ENCODE measurements around the gene LRMDA.

LRMDA gene

GRCh38 chr10:76548716-76549115 is 1117.3 kb downstream of the LRMDA start:
- Mint-ChIP-seq H3K9me3 (no peaks in the 10 kb centered on the region), H3K36me3 (no peaks in the 10 kb centered on the region), H3K27me3 (no peaks in the 10 kb centered on the region), H3K27ac (no peak overlapping the region), H3K4me3 (no peak overlapping the region), H3K4me1 (no peaks in the 10 kb centered on the region)
- ATAC-seq = no peak

DNA sequence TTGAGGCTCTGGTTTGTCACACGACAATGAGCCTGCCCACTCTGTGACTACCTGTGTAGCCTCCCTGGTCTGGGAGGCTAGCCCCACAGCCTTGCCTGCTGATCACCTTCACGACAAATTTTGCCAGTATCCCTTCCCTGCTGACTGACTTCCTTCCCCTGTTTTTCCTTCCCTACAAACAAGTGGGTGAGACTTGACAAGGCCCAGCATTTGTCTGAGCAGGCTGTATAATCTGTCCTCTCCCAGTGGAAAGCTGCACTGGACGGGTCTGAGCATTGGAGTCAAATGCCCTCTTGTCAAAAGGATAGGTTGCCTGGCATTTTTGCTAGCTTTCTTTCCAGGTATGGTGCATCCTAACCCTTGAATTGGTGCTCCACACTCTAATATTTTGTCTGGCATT is 1117.7 kb downstream of the LRMDA start:
- no peak overlapping the region for H3K4me3 Mint-ChIP-seq
- no peaks in the 10 kb centered on the region for H3K27me3 Mint-ChIP-seq
- no peaks in the 10 kb centered on the region for H3K4me1 Mint-ChIP-seq
- no peaks in the 10 kb centered on the region for H3K36me3 Mint-ChIP-seq
- H3K9me3 Mint-ChIP-seq = no peaks in the 10 kb centered on the region
- H3K27ac Mint-ChIP-seq = no peak overlapping the region
- ATAC-seq = no peak

GRCh38 chr10:76550806-76551205 is 1119.4 kb downstream of the LRMDA start:
- Mint-ChIP-seq H3K27me3 (no peaks in the 10 kb centered on the region), H3K4me1 (no peaks in the 10 kb centered on the region), H3K27ac (no peak overlapping the region), H3K4me3 (no peak overlapping the region), H3K9me3 (no peaks in the 10 kb centered on the region), H3K36me3 (no peaks in the 10 kb centered on the region)
- ATAC-seq = no peak

- Mint-ChIP-seq H3K4me1 (no peaks in the 10 kb centered on the region), H3K27me3 (no peaks in the 10 kb centered on the region), H3K9me3 (no peaks in the 10 kb centered on the region)
Measured at GRCh38 chr10:76552091-76552873, 1120.9 kb downstream of the LRMDA start.

GRCh38 chr10:76553263-76554032 is 1122.0 kb downstream of the LRMDA start:
- no peak for ATAC-seq
- Mint-ChIP-seq H3K27me3 (no peaks in the 10 kb centered on the region), H3K9me3 (no peaks in the 10 kb centered on the region), H3K4me3 (no peak overlapping the region), H3K36me3 (no peaks in the 10 kb centered on the region), H3K27ac (no peak overlapping the region), H3K4me1 (no peaks in the 10 kb centered on the region)

More at GRCh38 chr10:76552091-76552873, 1120.9 kb downstream of the LRMDA start:
- ATAC-seq = no peak
- Mint-ChIP-seq H3K4me3 (no peak overlapping the region), H3K36me3 (no peaks in the 10 kb centered on the region), H3K27ac (no peak overlapping the region)

- Mint-ChIP-seq H3K9me3 (no peaks in the 10 kb centered on the region), H3K27me3 (no peaks in the 10 kb centered on the region), H3K4me3 (no peak overlapping the region), H3K36me3 (no peaks in the 10 kb centered on the region), H3K27ac (no peak overlapping the region), H3K4me1 (no peaks in the 10 kb centered on the region)
- no peak for ATAC-seq
Measured at GRCh38 chr10:76554033-76554408, 1122.6 kb downstream of the LRMDA start.

DNA sequence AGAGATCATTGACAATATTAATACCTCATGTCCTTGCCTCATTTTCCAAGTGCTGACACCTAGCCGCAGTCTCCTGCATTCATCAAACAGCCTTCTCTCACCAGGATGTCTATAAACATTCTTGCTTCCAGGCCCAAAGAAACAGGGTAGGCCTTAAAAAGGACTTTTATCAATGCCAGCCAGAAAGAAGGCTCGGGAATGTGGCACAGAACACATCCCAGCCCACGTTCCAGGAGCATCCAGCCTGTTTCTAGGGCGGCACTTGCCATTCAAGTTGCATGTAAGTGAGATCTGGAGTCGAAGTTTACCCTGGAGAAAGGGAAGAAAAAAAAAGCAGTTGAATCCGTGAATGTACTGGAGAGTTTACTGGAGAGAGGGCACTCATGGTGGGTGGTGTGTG is 1123.1 kb downstream of the LRMDA start:
- H3K9me3 Mint-ChIP-seq = no peaks in the 10 kb centered on the region
- no peaks in the 10 kb centered on the region for H3K36me3 Mint-ChIP-seq

DNA sequence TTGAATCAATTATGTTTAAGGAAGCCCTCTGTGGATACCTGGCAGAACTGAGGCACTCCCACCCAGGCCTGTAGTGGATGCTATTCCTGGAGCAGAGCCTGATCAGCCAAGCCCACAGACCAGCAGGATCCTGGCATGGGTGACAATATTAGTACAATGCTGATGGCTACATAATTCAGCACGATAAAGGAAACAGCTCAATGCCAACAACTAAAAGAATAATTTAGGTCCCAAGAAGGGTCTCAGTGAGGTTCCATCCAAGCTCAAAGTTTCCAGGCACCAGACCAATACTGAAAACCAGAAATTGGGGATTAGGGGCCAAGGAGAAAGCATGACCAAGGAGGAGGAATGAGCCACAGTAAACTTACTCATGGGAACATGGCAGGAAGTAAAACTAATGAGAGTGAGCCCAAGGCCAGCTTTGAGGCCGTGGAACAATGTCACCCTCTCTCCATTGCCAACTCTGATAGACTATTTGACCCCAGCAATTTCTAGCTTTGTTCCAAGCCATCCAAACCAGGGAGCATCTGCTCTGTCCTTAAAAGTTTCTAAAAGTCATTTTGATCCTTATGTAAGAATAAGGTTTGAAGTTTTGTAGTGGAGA is 1123.7 kb downstream of the LRMDA start:
- H3K36me3 Mint-ChIP-seq = no peaks in the 10 kb centered on the region
- H3K9me3 Mint-ChIP-seq = no peaks in the 10 kb centered on the region
- no peaks in the 10 kb centered on the region for H3K27me3 Mint-ChIP-seq
- no peak overlapping the region for H3K27ac Mint-ChIP-seq
- no peaks in the 10 kb centered on the region for H3K4me1 Mint-ChIP-seq
- no peak overlapping the region for H3K4me3 Mint-ChIP-seq
- ATAC-seq = no peak

More for the DNA sequence above, 1123.1 kb downstream of the LRMDA start:
- Mint-ChIP-seq H3K27ac (no peak overlapping the region), H3K4me3 (no peak overlapping the region), H3K4me1 (no peaks in the 10 kb centered on the region), H3K27me3 (no peaks in the 10 kb centered on the region)
- ATAC-seq = no peak

DNA sequence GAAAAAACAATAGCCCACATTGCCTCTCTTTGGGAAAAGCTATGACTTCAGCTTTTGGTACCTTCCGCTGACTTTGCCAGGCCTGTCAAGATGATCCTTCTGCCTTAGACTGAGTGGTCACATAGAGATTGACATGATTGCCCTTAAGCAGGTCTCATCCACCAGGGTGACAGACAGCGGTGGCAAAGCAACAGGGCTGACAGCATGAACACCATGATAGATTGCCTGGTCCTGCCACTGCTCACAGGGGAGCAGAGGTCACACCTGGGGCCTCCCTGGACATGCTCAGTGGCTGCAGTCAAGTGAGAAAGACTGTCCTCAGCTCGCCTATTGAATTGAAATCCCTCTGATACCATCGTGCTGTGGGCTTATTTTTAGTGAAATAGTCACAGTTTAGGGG is 1125.9 kb downstream of the LRMDA start:
- Mint-ChIP-seq H3K27ac (no peak overlapping the region), H3K9me3 (no peaks in the 10 kb centered on the region), H3K36me3 (no peaks in the 10 kb centered on the region), H3K4me3 (no peak overlapping the region), H3K27me3 (no peaks in the 10 kb centered on the region), H3K4me1 (no peaks in the 10 kb centered on the region)
- ATAC-seq = no peak

DNA sequence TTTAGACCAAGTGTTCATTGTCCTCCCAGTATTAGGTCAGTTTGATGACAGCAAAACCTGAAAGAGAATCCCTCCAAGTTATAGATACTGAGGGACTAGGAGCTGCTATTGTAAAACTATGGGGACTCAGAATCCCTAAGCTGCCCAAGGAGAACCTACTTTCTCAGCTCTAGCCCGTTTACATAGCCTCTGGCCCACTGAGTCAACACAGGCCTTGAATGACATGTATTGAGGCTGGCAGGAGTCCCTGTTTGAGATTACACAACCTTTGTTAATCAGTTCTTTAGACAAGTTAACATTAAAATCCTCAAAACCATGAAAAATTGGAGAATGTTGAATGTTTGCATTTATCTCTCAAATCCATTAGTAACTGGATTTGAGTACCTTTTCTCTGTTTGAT is 1127.2 kb downstream of the LRMDA start:
- H3K27me3 Mint-ChIP-seq = no peaks in the 10 kb centered on the region
- no peak overlapping the region for H3K4me3 Mint-ChIP-seq
- H3K36me3 Mint-ChIP-seq = no peaks in the 10 kb centered on the region
- ATAC-seq = no peak
- no peaks in the 10 kb centered on the region for H3K9me3 Mint-ChIP-seq
- no peak overlapping the region for H3K27ac Mint-ChIP-seq
- H3K4me1 Mint-ChIP-seq = no peaks in the 10 kb centered on the region

DNA sequence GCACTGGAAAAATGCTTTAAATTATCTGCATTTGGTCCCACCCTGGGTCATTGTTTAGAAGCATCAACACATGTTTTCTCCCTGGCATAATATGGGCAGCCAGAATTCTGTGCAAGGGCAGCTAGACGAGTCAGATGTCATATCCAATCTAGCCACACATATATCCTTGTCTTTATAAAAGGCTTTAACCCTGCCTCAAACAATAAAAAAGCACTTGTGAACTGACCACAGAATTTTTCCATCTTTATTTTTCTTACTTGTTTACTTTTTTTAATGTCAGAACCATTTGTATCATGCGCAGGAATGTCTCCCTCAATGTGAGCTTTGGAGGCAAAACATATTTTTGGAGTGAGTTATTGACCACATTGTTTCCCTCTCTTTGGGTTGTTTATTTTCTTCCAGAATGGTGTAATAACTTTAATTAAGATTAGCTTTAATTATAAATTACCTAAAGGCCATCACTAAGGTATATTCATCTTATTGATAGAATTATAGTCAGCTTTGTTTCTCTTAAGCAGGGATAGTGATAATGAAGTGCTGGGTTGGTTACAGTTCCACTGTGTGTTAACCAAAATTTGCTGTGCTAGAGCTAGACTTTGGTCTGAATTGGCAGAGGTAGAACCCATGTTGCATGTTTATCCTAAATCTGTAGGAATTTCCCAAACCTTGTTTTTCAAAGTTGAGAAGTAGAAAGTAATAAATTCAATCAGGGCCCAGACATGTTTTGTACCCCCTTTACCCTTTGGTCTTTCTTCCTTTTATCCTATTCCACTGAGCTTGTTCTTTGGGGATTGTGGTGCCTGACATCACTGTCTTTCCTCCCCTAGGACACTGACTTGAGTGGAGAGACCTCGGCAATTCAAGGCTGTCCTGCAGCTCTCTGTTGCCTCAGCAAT is 1127.8 kb downstream of the LRMDA start:
- Mint-ChIP-seq H3K27ac (no peak overlapping the region), H3K4me3 (no peak overlapping the region), H3K9me3 (no peaks in the 10 kb centered on the region), H3K27me3 (no peaks in the 10 kb centered on the region), H3K4me1 (no peaks in the 10 kb centered on the region), H3K36me3 (no peaks in the 10 kb centered on the region)
- ATAC-seq = no peak

GRCh38 chr10:76559892-76560220 is 1128.4 kb downstream of the LRMDA start:
- Mint-ChIP-seq H3K9me3 (no peaks in the 10 kb centered on the region), H3K4me1 (no peaks in the 10 kb centered on the region), H3K27me3 (no peaks in the 10 kb centered on the region), H3K36me3 (no peaks in the 10 kb centered on the region), H3K4me3 (no peak overlapping the region), H3K27ac (no peak overlapping the region)
- no peak for ATAC-seq

DNA sequence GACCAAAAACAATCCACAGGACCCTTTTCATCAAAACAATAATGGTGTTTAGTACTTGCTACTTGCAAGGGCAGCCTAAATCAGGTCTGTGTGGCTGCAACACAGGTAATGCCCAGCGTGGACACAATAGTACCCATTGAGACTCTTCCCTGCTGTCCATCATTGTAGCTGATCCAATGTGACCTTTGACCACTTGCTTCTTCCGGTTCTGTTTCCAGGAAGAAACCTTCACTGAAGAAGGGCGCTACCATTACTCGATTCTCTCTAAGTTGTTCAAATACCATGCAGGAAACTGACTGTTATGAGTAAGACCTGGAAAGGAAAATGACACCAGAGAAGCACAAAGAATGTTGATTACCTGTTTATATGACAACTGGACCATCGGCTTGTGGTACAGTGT is 1128.9 kb downstream of the LRMDA start:
- H3K4me1 Mint-ChIP-seq = no peaks in the 10 kb centered on the region
- H3K27ac Mint-ChIP-seq = no peak overlapping the region
- H3K9me3 Mint-ChIP-seq = no peaks in the 10 kb centered on the region
- no peak for ATAC-seq
- no peaks in the 10 kb centered on the region for H3K36me3 Mint-ChIP-seq
- no peaks in the 10 kb centered on the region for H3K27me3 Mint-ChIP-seq
- H3K4me3 Mint-ChIP-seq = no peak overlapping the region

DNA sequence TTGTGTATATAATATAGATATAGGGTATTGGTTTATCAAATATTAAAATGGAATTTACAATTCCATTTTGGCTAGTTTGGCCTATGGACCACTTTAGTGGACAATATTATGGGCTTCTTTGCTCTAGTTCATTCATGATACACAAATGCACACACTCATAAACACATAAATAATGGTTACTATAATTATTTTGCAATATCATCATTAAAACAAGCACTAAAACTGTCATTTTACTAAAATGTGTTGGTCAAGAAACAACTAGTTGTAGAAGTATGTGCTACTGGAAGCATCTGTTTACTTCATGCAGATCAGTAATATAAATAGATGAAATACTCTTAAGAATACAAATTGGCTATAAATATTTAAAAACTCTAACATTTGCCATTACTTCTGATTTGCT is 1131.9 kb downstream of the LRMDA start:
- Mint-ChIP-seq H3K36me3 (no peaks in the 10 kb centered on the region), H3K27me3 (no peaks in the 10 kb centered on the region), H3K27ac (no peak overlapping the region), H3K9me3 (peaks cover 6% of the 10 kb centered on the region), H3K4me1 (no peaks in the 10 kb centered on the region), H3K4me3 (no peak overlapping the region)
- ATAC-seq = no peak

DNA sequence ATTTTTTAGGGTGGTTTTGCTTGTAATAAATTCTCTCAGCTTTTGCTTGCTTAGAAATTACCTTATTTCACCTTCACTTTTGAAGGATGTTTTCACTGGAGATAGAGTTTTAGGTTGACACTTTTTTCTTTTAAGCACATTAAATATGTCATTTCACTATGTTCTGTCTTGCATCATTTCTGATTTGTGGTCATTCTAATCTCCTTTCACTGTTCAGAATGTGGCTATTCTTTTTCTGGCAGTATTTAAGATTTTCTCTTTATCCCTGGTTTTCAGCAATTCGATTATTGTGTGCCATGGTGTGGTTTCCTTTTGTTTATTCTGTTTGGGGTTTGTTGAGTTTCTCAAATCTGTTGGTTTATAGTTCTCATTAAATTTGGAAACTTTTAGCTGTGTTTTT is 1140.6 kb downstream of the LRMDA start:
- Mint-ChIP-seq H3K4me1 (no peaks in the 10 kb centered on the region), H3K27ac (no peak overlapping the region), H3K36me3 (no peaks in the 10 kb centered on the region), H3K9me3 (peaks cover 11% of the 10 kb centered on the region), H3K27me3 (no peaks in the 10 kb centered on the region), H3K4me3 (no peak overlapping the region)
- no peak for ATAC-seq

Data from stimulated activated memory B cell treated with anti-CD40 and anti-IgM and Interleukin-4, amounts not matched to agents 10 μg/mL and 1 μg/mL and 100 μg/mL, for 72 hours (primary cell).